K562 (cell line): ENCODE measurements around the gene STEAP3. TPM values are rescaled to one million over a fixed set of nuclear protein-coding genes. Genes with fewer than 3 reads are reported as not detected.

Experiments
- ATAC-seq: fragments of 200-7000 bp; cut with Tn5 transposase; 3 replicates; pipeline ENCODE4 v1.9.1; 2020; ENCODE audit warnings: moderate library complexity
- BruUV-seq: library from RNA; stranded (reverse); fragments of 400-500 nt; replicated peaks from 2 replicates; lab custom pipeline; 2021; lab: Mats Ljungman, UMichigan
- CTCF ChIA-PET: fragments of 300-600 bp; formaldehyde crosslinking; extraction: SDS; loops from one replicate; lab custom pipeline; 2021; ENCODE audit warnings: low intra/inter-chr PET ratio; lab: Yijun Ruan, JAX
- POLR2A ChIA-PET: fragments of 300-600, 350-650 bp; sonication (Branson Sonifier 250); formaldehyde crosslinking; extraction: SDS; loops from one replicate; lab custom pipeline; 2021; ENCODE audit warnings: antibody characterized with exemption, inconsistent platforms; lab: Yijun Ruan, JAX
- DNase-seq, 4 experiments: peaks; one replicate each; pipeline versions ENCODE4 v3.0.0 to v3.0.0-alpha.2; 2011 to 2018; ENCODE audit warnings: low spot score in 3 of 4, mixed read lengths in 3 of 4; ENCODE audit errors: extremely low read depth in 1 of 4
- FAIRE-seq: peaks from 2 replicates; lab custom pipeline; 2011; peaks lifted over from hg19 to GRCh38; lab: Jason Lieb, UNC
- H2AFZ ChIP-seq: 2 replicates; pipeline ENCODE4 v1.6.0; 2011; ENCODE audit warnings: low read depth, low read length, control low read depth, inconsistent platforms
- H3K27ac ChIP-seq: fragments of 200-600 bp; 3 replicates; pipeline ENCODE4 v1.8.0; 2011; ENCODE audit warnings: low read depth, mild to moderate bottlenecking, control low read depth, inconsistent platforms, low read length, moderate library complexity, mixed read lengths; ENCODE audit errors: extremely low read depth
- H3K27me3 ChIP-seq, 2 experiments: fragments of 300-600 bp in 1 of 2; 2 replicates in 1 of 2; 3 replicates in 1 of 2; pipeline versions ENCODE4 v1.6.0 to v1.8.0; 2011; ENCODE audit warnings: inconsistent platforms in 2 of 2, low read length in 2 of 2, mild to moderate bottlenecking in 1 of 2, mixed read lengths in 1 of 2, moderate library complexity in 1 of 2; ENCODE audit not compliant: control insufficient read depth in 2 of 2, insufficient read depth in 2 of 2
- H3K36me3 ChIP-seq: fragments of 300-600 bp; 3 replicates; pipeline ENCODE4 v1.8.0; 2011; ENCODE audit warnings: mild to moderate bottlenecking, low read length, inconsistent platforms; ENCODE audit not compliant: control insufficient read depth, insufficient read depth
- H3K4me1 ChIP-seq, 2 experiments: fragments of 200-600 bp in 1 of 2; replicated peaks in 1 of 2; 2 replicates in 1 of 2; 3 replicates in 1 of 2; pipeline versions ENCODE4 v1.5.1 to v1.8.0; 2011; ENCODE audit warnings: inconsistent platforms in 2 of 2, low read length in 2 of 2, mild to moderate bottlenecking in 1 of 2, mixed read lengths in 1 of 2, moderate library complexity in 1 of 2; ENCODE audit not compliant: control insufficient read depth in 2 of 2, insufficient read depth in 2 of 2
- H3K4me2 ChIP-seq: 2 replicates; pipeline ENCODE4 v1.6.1; 2011; ENCODE audit warnings: low read length, control low read depth, inconsistent platforms, mixed read lengths; ENCODE audit not compliant: insufficient read depth
- H3K4me3 ChIP-seq: fragments of 200-600 bp; sonication (generic), shearing (Covaris generic); 2 replicates; pipeline ENCODE4 v1.5.1; 2016; ENCODE audit warnings: control low read depth, inconsistent platforms
- H3K79me2 ChIP-seq: fragments of 200-600 bp; 3 replicates; pipeline ENCODE4 v1.8.0; 2011; ENCODE audit warnings: low read length, inconsistent platforms; ENCODE audit not compliant: control insufficient read depth, insufficient read depth
- H3K9ac ChIP-seq, 2 experiments: 2 replicates each; pipeline versions ENCODE4 v1.6.0 to v1.6.1; 2011; ENCODE audit warnings: low read depth in 2 of 2, low read length in 2 of 2, control low read depth in 1 of 2, inconsistent platforms in 1 of 2, mild to moderate bottlenecking in 1 of 2, mixed read lengths in 1 of 2; ENCODE audit not compliant: insufficient read depth in 1 of 2
- H3K9me1 ChIP-seq: one replicate; pipeline ENCODE4 v1.6.0; 2011; ENCODE audit warnings: inconsistent platforms, mild to moderate bottlenecking, low read length, moderate library complexity; ENCODE audit not compliant: control insufficient read depth, insufficient read depth
- H3K9me3 ChIP-seq: replicated peaks from 2 replicates; pipeline ENCODE4 v1.5.1; 2011; ENCODE audit warnings: low read depth, low read length, inconsistent platforms; ENCODE audit not compliant: control insufficient read depth, insufficient read depth
- H4K20me1 ChIP-seq: replicated peaks from 2 replicates; pipeline ENCODE4 v1.6.1; 2011; ENCODE audit warnings: low read length, inconsistent platforms, mixed read lengths; ENCODE audit not compliant: control insufficient read depth, insufficient read depth
- CC2D1A ChIP-seq: fragments of 450-650 bp; IDR thresholded peaks from 2 replicates; pipeline ENCODE4 v1.6.1; 2017; ENCODE audit warnings: mild to moderate bottlenecking
- DEAF1 ChIP-seq: fragments of 450-650 bp; formaldehyde crosslinking; IDR thresholded peaks from 2 replicates; pipeline ENCODE4 v1.4.0; 2020; ENCODE audit warnings: mild to moderate bottlenecking, moderate library complexity
- MEF2A ChIP-seq: IDR thresholded peaks from 2 replicates; pipeline ENCODE4 v1.6.1; 2011; ENCODE audit warnings: low read depth, mild to moderate bottlenecking, low read length, moderate library complexity; ENCODE audit not compliant: control insufficient read depth
- MYNN ChIP-seq, 2 experiments: sonication (generic); formaldehyde crosslinking in 1 of 2; IDR thresholded peaks; 2 replicates each; pipeline versions ENCODE4 v1.5.0 to v1.6.1; 2016 to 2020; ENCODE audit warnings: antibody characterized with exemption in 1 of 2, missing genetic modification reagents in 1 of 2
- RBM34 ChIP-seq: fragments of 200-400 bp; formaldehyde crosslinking; IDR thresholded peaks from 2 replicates; pipeline ENCODE4 v1.6.1; 2018; ENCODE audit warnings: low read length, borderline replicate concordance; ENCODE audit not compliant: insufficient read depth
- TAF7 ChIP-seq: fragments of 450-650 bp; IDR thresholded peaks from 2 replicates; pipeline ENCODE4 v1.6.1; 2016; ENCODE audit warnings: missing genetic modification characterization, missing compliant biosample characterization
- ZNF239 ChIP-seq: fragments of 250-450 bp; sonication (Bioruptor Pico); IDR thresholded peaks from 2 replicates; pipeline ENCODE4 v1.4.0; 2020; ENCODE audit warnings: mild to moderate bottlenecking
- WGBS: fragments of 100-300 bp; shearing (Covaris generic); methylation state at CpG from one replicate; pipeline ENCODE4 v1.1.6; 2016; ENCODE audit warnings: low coverage, mixed read lengths; ENCODE audit not compliant: insufficient coverage; ENCODE audit errors: missing lambda C conversion rate; 5-methylcytosine and 5-hydroxymethylcytosine counted together
- in situ Hi-C: fragments of 300-500 bp; cut with MboI; formaldehyde crosslinking; loops from 4 replicates; pipeline ENCODE4 v1.15.0; 2018; ENCODE audit warnings: inconsistent platforms, mixed read lengths
- intact Hi-C: fragments of 100-400 bp; cut with micrococcal nuclease; formaldehyde crosslinking; loops from 2 replicates; pipeline ENCODE4 v1.14.2; 2022
- polyA plus RNA-seq, 8 experiments: library from polyadenylated mRNA; depleted of rRNA in 4 of 8; stranded (reverse) in 5 of 8; unstranded in 3 of 8; fragments of >200 nt; fragmentation: Nextera tagmentation in 2 of 8; fragmentation: Illumina TruSeq in 1 of 8; extraction: Ambion mirVana in 2 of 8; extraction: Trizol in 1 of 8; gene quantifications; 2 replicates each; pipeline versions ENCODE4 v1.2.1 to v1.2.3, GENCODE V29; 2011 to 2014; ENCODE audit warnings: inconsistent platforms in 1 of 8, missing spikeins in 1 of 8
- total RNA-seq, 7 experiments: library from RNA; depleted of rRNA in 6 of 7; stranded (reverse); fragments of >200 nt in 6 of 7; fragmentation: Illumina TruSeq in 2 of 7; extraction: Trizol in 2 of 7; gene quantifications; 2 replicates each; pipeline versions ENCODE4 v1.2.1 to v1.2.3, GENCODE V29; 2011 to 2021; ENCODE audit warnings: low replicate concordance in 1 of 7
- TF ChIP-seq, protein P1 (sequence below): sonication (generic); formaldehyde crosslinking; IDR thresholded peaks from 2 replicates; pipeline ENCODE4 v1.8.1; 2023; ENCODE audit warnings: mild to moderate bottlenecking, missing genetic modification reagents

STEAP3 gene
- total and polyA plus RNA-seq, 9 of the 15 experiments (the other 6 are each of a cell fraction or from before 2014, with no cell fraction given), result 1.8 to 31.6 (median 9.0) TPM

DNA sequence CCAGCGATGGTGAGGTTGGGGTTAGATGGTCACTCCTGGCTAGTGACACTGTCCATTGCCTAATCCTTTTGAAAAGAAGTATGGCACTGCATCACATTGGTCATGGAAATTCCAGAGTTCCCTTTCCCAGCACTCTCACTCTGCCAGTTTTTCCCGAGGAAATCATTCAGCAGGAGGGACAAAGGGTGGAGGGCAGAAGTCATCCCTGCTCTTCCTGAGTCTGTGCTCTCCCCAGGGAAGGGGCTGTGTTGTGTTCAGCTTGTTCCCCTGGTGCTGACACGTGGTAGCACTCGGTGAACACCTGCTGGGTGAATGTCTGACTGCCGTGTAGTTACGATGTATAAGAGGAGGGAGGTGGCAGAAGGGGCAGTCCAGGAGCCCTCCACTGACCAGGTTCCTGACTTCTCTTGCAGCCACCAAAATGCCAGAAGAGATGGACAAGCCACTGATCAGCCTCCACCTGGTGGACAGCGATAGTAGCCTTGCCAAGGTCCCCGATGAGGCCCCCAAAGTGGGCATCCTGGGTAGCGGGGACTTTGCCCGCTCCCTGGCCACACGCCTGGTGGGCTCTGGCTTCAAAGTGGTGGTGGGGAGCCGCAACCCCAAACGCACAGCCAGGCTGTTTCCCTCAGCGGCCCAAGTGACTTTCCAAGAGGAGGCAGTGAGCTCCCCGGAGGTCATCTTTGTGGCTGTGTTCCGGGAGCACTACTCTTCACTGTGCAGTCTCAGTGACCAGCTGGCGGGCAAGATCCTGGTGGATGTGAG lies 21.6 kb downstream of the STEAP3 start:
- CTCF ChIA-PET, result no interaction called here
- 94% methylated on average over 17 of the region's 17 CpGs for WGBS
- FAIRE-seq (no peak), ATAC-seq (no peak)
- TF ChIP-seq TAF7 (tag), result no peak
- no peak for TF ChIP-seq RBM34
- TF ChIP-seq MYNN (IDR thresholded peaks at IDR 0.05), result no peak
- no peak for TF ChIP-seq MYNN (CRISPR knock-in tag; IDR thresholded peaks at IDR 0.05)
- TF ChIP-seq ZNF239, result no peak
- TF ChIP-seq, protein P1, sequence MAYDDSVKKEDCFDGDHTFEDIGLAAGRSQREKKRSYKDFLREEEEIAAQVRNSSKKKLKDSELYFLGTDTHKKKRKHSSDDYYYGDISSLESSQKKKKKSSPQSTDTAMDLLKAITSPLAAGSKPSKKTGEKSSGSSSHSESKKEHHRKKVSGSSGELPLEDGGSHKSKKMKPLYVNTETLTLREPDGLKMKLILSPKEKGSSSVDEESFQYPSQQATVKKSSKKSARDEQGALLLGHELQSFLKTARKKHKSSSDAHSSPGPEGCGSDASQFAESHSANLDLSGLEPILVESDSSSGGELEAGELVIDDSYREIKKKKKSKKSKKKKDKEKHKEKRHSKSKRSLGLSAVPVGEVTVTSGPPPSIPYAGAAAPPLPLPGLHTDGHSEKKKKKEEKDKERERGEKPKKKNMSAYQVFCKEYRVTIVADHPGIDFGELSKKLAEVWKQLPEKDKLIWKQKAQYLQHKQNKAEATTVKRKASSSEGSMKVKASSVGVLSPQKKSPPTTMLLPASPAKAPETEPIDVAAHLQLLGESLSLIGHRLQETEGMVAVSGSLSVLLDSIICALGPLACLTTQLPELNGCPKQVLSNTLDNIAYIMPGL (CRISPR knock-in tag), result no peak
- TF ChIP-seq DEAF1 (CRISPR knock-in tag), result no peak
- TF ChIP-seq MEF2A, result no peak
- no peak for TF ChIP-seq CC2D1A
- TF ChIP-seq, all 486 proteins: peak for 0
- no peaks in the 10 kb centered on the region for H3K27me3 ChIP-seq
- no peak overlapping the region for H2AFZ ChIP-seq
- H3K9ac ChIP-seq, result no peak overlapping the region
- no TSS peak for BruUV-seq
- POLR2A ChIA-PET, result no interaction called here
- no peaks in the 10 kb centered on the region; the same call in 1 of the 2 replicates for H4K20me1 ChIP-seq
- peaks cover 4% of the 10 kb centered on the region for H3K9me1 ChIP-seq
- in situ Hi-C loops (no loop called here), intact Hi-C loops (no loop called here)
- H3K27ac ChIP-seq, result no peak overlapping the region
- no peak overlapping the region for H3K4me3 ChIP-seq
- peaks cover 53% of the 10 kb centered on the region for H3K36me3 ChIP-seq
- no peak overlapping the region for H3K4me2 ChIP-seq
- H3K79me2 ChIP-seq, result no peaks in the 10 kb centered on the region
- no peaks in the 10 kb centered on the region for H3K9me3 ChIP-seq
- no peak for DNase-seq
- H3K4me1 ChIP-seq, result peaks cover 7 to 15% of the 10 kb centered on the region in 2 experiments
